ENCODE results near the gene XRN2. TPM values are rescaled to one million over a fixed set of nuclear protein-coding genes. Genes with fewer than 3 reads are reported as not detected.
A peak's percentile ranks its signal among the peaks of the same experiment; 100 is the strongest.

XRN2 gene
- total RNA-seq, 1 experiment from 2014 or later = 123 TPM

- DNase-seq (ENCODE audit: low spot score) = no peak
- in situ Hi-C loops (cut with HindIII; ENCODE audit: low sequenced_read_pairs) = no loop called here
Measured at GRCh38 chr20:21378259-21378658, 75.1 kb downstream of the XRN2 start.

- in situ Hi-C loops (cut with HindIII; ENCODE audit: low sequenced_read_pairs) = no loop called here
- DNase-seq (ENCODE audit: low spot score) = peak; percentile 18
Measured at GRCh38 chr20:21380711-21381110, 77.6 kb downstream of the XRN2 start.

GRCh38 chr20:21381619-21382018, 78.5 kb downstream of the XRN2 start:
- in situ Hi-C loops (cut with HindIII; ENCODE audit: low sequenced_read_pairs) = no loop called here

GRCh38 chr20:21384308-21384892, 81.3 kb downstream of the XRN2 start:
- DNase-seq (ENCODE audit: low spot score) = no peak
- in situ Hi-C loops (cut with HindIII; ENCODE audit: low sequenced_read_pairs) = no loop called here

More at GRCh38 chr20:21381619-21382018, 78.5 kb downstream of the XRN2 start:
- no peak for DNase-seq (ENCODE audit: low spot score)

- DNase-seq (ENCODE audit: low spot score) = no peak
- in situ Hi-C loops (cut with HindIII; ENCODE audit: low sequenced_read_pairs) = no loop called here
Measured at GRCh38 chr20:21386111-21386510, 83.0 kb downstream of the XRN2 start.

GRCh38 chr20:21387528-21387927, 84.4 kb downstream of the XRN2 start:
- in situ Hi-C loops (cut with HindIII; ENCODE audit: low sequenced_read_pairs) = no loop called here

GRCh38 chr20:21388566-21388965, 85.4 kb downstream of the XRN2 start:
- in situ Hi-C loops (cut with HindIII; ENCODE audit: low sequenced_read_pairs) = no loop called here
- no peak for DNase-seq (ENCODE audit: low spot score)

More at GRCh38 chr20:21387528-21387927, 84.4 kb downstream of the XRN2 start:
- DNase-seq (ENCODE audit: low spot score) = no peak

- in situ Hi-C loops (cut with HindIII; ENCODE audit: low sequenced_read_pairs) = no loop called here
Measured at GRCh38 chr20:21389368-21389767, 86.2 kb downstream of the XRN2 start.

GRCh38 chr20:21390768-21391167, 87.6 kb downstream of the XRN2 start:
- no peak for DNase-seq (ENCODE audit: low spot score)
- in situ Hi-C loops (cut with HindIII; ENCODE audit: low sequenced_read_pairs) = no loop called here

More at GRCh38 chr20:21389368-21389767, 86.2 kb downstream of the XRN2 start:
- no peak for DNase-seq (ENCODE audit: low spot score)

- no peak for DNase-seq (ENCODE audit: low spot score)
- in situ Hi-C loops (cut with HindIII; ENCODE audit: low sequenced_read_pairs) = no loop called here
Measured at GRCh38 chr20:21391185-21391971, 88.2 kb downstream of the XRN2 start.

GRCh38 chr20:21391972-21392352, 88.8 kb downstream of the XRN2 start:
- in situ Hi-C loops (cut with HindIII; ENCODE audit: low sequenced_read_pairs) = no loop called here
- DNase-seq (ENCODE audit: low spot score) = no peak

GRCh38 chr20:21393166-21393565, 90.0 kb downstream of the XRN2 start:
- in situ Hi-C loops (cut with HindIII; ENCODE audit: low sequenced_read_pairs) = no loop called here
- no peak for DNase-seq (ENCODE audit: low spot score)

GRCh38 chr20:21393816-21394519, 90.8 kb downstream of the XRN2 start:
- no peak for DNase-seq (ENCODE audit: low spot score)
- in situ Hi-C loops (cut with HindIII; ENCODE audit: low sequenced_read_pairs) = no loop called here

- DNase-seq (ENCODE audit: low spot score) = no peak
- in situ Hi-C loops (cut with HindIII; ENCODE audit: low sequenced_read_pairs) = no loop called here
Measured at GRCh38 chr20:21394551-21394950, 91.4 kb downstream of the XRN2 start.

GRCh38 chr20:21395051-21395665, 92.0 kb downstream of the XRN2 start:
- no peak for DNase-seq (ENCODE audit: low spot score)
- in situ Hi-C loops (cut with HindIII; ENCODE audit: low sequenced_read_pairs) = no loop called here

GRCh38 chr20:21395666-21396598, 92.8 kb downstream of the XRN2 start:
- no peak for DNase-seq (ENCODE audit: low spot score)
- in situ Hi-C loops (cut with HindIII; ENCODE audit: low sequenced_read_pairs) = no loop called here

- in situ Hi-C loops (cut with HindIII; ENCODE audit: low sequenced_read_pairs) = no loop called here
- DNase-seq (ENCODE audit: low spot score) = no peak
Measured at GRCh38 chr20:21396599-21397340, 93.6 kb downstream of the XRN2 start.

Data from G401 (cell line).